ENCODE results near the gene OR10T2.

The OR10T2 gene

DNA sequence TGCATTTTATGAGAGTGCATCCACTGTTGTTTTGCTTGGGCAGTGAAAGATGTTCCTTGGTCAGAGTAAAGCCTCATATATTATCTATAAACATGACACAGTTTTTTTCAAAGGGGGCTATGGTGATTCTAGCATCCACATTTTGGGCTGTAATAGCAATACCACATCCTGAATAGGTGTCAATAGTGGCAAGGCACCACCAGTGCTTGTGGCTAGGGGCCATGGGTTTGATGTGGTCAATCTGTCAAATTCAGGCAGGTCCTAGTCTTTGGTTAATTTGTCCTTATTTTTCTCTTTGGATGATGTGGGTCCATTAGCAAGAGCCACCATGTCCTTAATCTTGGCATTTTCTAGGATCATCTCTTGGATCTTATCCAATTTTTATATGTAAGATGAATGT, 32.5 kb downstream of the OR10T2 start:
- in situ Hi-C loops (cut with HindIII; ENCODE audit: low pct_ligation_motif_present, low sequenced_read_pairs), result no loop called here
- Histone ChIP-seq H3K27ac (no peak overlapping the region), H3K36me3 (replicated peaks) (no peaks in the 10 kb centered on the region), H3K4me3 (ENCODE audit: low read depth, low read length) (no peak overlapping the region), H3K27me3 (replicated peaks) (no peaks in the 10 kb centered on the region)
- DNase-seq, result no peak
- TF ChIP-seq, protein P1, sequence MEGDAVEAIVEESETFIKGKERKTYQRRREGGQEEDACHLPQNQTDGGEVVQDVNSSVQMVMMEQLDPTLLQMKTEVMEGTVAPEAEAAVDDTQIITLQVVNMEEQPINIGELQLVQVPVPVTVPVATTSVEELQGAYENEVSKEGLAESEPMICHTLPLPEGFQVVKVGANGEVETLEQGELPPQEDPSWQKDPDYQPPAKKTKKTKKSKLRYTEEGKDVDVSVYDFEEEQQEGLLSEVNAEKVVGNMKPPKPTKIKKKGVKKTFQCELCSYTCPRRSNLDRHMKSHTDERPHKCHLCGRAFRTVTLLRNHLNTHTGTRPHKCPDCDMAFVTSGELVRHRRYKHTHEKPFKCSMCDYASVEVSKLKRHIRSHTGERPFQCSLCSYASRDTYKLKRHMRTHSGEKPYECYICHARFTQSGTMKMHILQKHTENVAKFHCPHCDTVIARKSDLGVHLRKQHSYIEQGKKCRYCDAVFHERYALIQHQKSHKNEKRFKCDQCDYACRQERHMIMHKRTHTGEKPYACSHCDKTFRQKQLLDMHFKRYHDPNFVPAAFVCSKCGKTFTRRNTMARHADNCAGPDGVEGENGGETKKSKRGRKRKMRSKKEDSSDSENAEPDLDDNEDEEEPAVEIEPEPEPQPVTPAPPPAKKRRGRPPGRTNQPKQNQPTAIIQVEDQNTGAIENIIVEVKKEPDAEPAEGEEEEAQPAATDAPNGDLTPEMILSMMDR (IDR thresholded peaks at IDR 0.05; ENCODE audit: low read depth, low read length, missing control alignments), result no peak

DNA sequence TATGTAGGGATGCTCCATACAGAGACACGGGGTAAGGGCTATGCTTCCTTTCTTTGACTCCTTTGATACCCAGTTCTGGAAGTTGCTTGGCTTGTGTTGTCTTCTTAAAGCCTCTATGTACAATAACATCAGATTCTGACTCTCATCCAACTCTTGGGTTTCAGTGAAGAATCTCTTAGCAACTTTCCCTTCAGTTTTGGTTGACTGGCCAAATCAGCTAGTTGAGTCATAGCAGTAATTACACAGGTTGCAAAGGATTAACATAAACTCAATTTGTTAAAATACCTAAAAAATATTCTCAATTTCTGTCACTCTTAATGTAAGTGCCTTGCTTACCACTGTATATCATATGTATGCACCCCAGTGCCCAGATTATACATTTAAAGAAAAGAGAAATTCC, 36.3 kb downstream of the OR10T2 start:
- Histone ChIP-seq H3K27ac (no peak overlapping the region), H3K4me3 (ENCODE audit: low read depth, low read length) (no peak overlapping the region), H3K27me3 (replicated peaks) (no peaks in the 10 kb centered on the region), H3K36me3 (replicated peaks) (no peaks in the 10 kb centered on the region)
- TF ChIP-seq, protein P1 (IDR thresholded peaks at IDR 0.05; ENCODE audit: low read depth, low read length, missing control alignments), result no peak
- in situ Hi-C loops (cut with HindIII; ENCODE audit: low pct_ligation_motif_present, low sequenced_read_pairs), result no loop called here
- DNase-seq, result no peak

DNA sequence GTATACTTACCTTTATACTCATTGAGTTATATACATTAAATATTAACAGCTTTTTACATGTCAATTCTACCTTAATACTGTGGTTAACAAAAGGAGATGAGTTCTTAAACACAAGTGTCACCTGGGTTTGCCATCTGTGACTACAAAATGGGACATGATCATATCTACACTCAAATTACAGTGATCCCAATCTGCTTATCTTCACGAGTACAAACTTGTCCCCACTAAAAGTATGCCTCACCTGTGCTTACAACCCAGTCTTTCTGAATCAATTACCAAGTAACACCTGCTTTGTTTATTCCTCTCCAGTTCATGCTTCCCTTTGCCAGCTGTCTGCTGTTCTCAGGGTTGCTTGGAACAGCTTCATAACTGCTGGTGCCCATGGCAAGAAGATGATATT, 36.8 kb downstream of the OR10T2 start:
- Histone ChIP-seq H3K36me3 (replicated peaks) (no peaks in the 10 kb centered on the region), H3K4me3 (ENCODE audit: low read depth, low read length) (no peak overlapping the region), H3K27ac (no peak overlapping the region), H3K27me3 (replicated peaks) (no peaks in the 10 kb centered on the region)
- in situ Hi-C loops (cut with HindIII; ENCODE audit: low pct_ligation_motif_present, low sequenced_read_pairs), result no loop called here
- TF ChIP-seq, protein P1 (IDR thresholded peaks at IDR 0.05; ENCODE audit: low read depth, low read length, missing control alignments), result no peak
- DNase-seq, result no peak

DNA sequence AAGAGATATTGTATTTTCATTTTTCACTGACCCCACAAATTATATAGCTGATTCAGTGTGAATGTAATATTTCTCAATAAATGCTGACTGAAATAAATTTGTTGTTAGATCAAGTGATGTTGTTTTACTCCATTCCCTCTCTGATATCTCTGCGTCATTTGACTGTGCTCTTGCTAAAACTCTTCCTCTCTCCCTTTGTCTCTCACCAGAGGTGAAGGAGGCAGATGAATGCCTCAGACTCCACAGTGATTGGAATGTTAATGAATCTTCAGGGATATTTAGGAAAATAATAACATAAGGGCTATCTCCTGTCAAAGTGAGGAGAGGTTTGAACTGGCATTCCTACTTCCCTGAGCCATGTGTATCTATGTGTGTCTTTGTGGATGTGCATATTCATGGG, 41.8 kb downstream of the OR10T2 start:
- in situ Hi-C loops (cut with HindIII; ENCODE audit: low pct_ligation_motif_present, low sequenced_read_pairs), result no loop called here
- Histone ChIP-seq H3K27ac (no peak overlapping the region), H3K4me3 (ENCODE audit: low read depth, low read length) (no peak overlapping the region), H3K27me3 (replicated peaks) (no peaks in the 10 kb centered on the region), H3K36me3 (replicated peaks) (no peaks in the 10 kb centered on the region)
- TF ChIP-seq, protein P1 (IDR thresholded peaks at IDR 0.05; ENCODE audit: low read depth, low read length, missing control alignments), result no peak
- DNase-seq, result no peak

DNA sequence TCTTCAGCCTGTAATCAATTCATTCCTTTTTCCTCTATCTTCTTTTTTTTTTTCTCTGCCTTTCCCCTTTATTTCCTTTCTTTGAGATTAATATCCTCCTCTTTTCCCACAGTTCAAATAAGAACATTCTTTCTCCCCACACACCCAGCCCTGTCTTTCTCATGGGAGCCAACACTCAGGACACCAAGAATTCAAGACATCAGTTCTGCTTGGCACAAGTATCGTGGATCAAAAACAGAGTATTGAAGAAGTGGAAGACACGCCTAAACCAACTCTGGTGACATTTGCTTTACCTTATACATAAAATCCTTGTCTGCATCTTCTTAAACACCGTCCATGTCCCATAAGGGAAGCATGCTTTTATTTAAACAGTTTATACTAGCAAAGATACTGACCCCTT, 42.6 kb downstream of the OR10T2 start:
- DNase-seq, result no peak
- Histone ChIP-seq H3K27ac (no peak overlapping the region), H3K27me3 (replicated peaks) (no peaks in the 10 kb centered on the region), H3K36me3 (replicated peaks) (no peaks in the 10 kb centered on the region), H3K4me3 (ENCODE audit: low read depth, low read length) (no peak overlapping the region)
- TF ChIP-seq, protein P1 (IDR thresholded peaks at IDR 0.05; ENCODE audit: low read depth, low read length, missing control alignments), result no peak
- in situ Hi-C loops (cut with HindIII; ENCODE audit: low pct_ligation_motif_present, low sequenced_read_pairs), result no loop called here

DNA sequence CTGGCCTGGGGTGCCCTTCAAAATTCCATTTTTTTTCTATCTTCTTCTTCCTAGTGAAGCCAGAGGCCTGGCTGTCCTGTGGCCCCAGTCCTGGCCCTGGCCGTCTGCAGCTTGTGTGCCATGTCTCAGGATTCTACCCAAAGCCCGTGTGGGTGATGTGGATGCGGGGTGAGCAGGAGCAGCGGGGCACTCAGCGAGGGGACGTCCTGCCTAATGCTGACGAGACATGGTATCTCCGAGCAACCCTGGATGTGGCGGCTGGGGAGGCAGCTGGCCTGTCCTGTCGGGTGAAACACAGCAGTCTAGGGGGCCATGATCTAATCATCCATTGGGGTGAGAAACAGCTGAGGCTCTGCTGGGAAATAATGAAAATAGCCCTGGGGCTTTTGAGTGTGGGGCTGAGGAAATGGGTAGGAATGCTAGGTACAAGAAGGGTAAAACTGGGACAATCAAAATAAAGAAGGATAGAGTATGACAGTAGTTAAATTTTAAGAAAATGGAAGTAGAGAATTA, 43.4 kb downstream of the OR10T2 start:
- H3K27me3 ChIP-seq (replicated peaks), result no peaks in the 10 kb centered on the region
- DNase-seq, result no peak
- H3K4me3 ChIP-seq (ENCODE audit: low read depth, low read length), result no peak overlapping the region
- TF ChIP-seq, protein P1 (IDR thresholded peaks at IDR 0.05; ENCODE audit: low read depth, low read length, missing control alignments), result no peak
- no peak overlapping the region for H3K27ac ChIP-seq
- in situ Hi-C loops (cut with HindIII; ENCODE audit: low pct_ligation_motif_present, low sequenced_read_pairs), result no loop called here
- H3K36me3 ChIP-seq (replicated peaks), result no peaks in the 10 kb centered on the region

All from brain microvascular endothelial cell (primary cell).